Measurements from ENCODE around the gene SMIM41.

The SMIM41 gene

DNA sequence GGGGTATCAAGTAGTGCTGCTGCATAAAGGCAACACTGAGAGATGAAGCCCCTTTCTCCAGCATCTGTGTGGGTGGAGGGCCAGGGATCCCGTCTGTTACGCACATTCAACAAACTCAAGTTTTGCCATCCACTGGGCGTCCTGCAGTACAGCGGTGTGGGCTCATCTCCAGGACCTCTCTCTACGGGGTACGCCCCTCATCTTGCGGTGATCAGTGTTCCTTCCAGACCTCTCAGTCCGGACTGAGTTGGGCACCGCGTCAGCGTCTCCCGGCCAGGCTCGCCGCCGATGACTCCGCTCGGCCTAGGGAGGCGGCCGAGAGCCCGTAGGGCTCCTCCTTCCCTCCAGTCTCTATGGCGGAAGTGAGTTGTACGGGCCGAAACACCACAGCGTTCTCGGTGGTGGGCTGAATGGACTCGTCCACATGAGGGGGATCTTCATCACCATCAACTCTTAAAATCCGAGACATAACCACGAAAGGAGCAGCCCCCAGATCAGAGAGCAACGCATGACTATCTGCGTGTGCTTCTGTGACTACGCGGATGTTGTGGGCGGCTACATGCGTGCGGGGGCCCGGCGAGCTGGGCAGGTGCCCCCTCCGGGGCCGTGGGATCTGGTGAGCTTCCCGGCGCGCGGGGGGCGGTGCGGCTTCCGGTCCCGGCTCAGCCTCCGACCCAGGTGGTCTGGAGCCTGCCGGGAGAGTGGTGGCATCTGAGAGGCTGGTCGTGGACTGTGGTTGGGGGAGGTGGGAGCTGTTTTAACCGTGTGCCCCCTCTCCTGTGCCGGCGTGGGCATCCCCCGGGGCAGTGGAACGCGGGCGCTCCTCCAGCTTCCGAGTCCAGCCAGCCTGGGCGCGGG, 9.9 kb upstream of the SMIM41 start, which contains the start of gene ATG101:
Gene ATG101 (plus strand): TSS at position 652 of the 858 bp plus-strand sequence. CDS start 3,673 bp downstream, outside the sequence.
- peak within 1 kb of the TSS; percentile 94 for H3K9ac ChIP-seq (ENCODE audit: low read depth, low read length)
- peak within 1 kb of the TSS; percentile 92 for H3K27ac ChIP-seq (ENCODE audit: low read depth, low read length)
- H3K4me3 ChIP-seq (ENCODE audit: low read length): peak within 1 kb of the TSS; percentile 78
- H3K27me3 ChIP-seq (ENCODE audit: insufficient read depth, low read length): no peaks in the 10 kb centered on the region; the same call in 1 of the 2 replicates
- H3K36me3 ChIP-seq (ENCODE audit: insufficient read depth, low read length): peaks cover 28% of the 10 kb centered on the region
- no peaks in the 10 kb centered on the region for H3K9me3 ChIP-seq (ENCODE audit: insufficient read depth, low read depth, low read length)
- 1% methylated on average over 60 of the region's 60 CpGs for WGBS
- H3K4me1 ChIP-seq (ENCODE audit: insufficient read depth, low read length): no peaks in the 10 kb centered on the region

DNA sequence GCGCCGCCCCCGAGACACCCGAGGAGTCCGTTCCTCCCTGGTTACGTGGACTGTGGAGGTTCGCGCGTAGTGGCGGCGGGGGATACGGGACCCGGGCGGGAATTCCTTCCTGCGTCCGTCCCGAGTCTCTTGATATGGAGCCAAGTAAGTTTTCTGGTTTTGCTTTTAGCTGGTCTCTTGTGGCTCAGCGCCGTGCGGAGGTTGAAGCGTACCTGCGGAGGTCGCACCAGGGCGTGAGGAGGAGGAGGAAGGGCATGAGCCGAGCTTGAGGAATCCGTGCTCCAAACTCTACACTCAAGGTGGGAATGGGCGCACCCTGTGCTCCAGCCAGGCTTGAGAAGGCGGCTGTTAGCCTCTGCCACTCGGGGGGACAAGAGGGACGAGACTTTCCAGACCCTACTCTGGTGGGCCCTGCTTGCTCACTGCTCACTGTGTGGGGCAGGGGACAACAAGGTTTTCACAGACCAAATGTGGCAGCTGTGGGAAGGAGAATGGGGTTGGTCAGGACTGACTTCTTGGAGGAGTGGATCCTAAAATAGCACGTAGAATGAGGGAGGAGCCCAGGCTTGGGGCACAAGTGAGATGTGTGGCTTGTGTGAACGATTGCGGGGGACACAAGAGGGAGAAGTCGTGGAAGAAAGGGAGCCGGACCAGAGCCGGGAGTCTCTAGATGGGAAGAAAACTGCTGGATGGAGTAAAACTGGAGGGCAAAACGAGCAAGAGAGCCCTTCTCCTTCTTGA, 9.1 kb upstream of the SMIM41 start:
- no peaks in the 10 kb centered on the region for H3K9me3 ChIP-seq (ENCODE audit: insufficient read depth, low read depth, low read length)
- no peaks in the 10 kb centered on the region for H3K4me1 ChIP-seq (ENCODE audit: insufficient read depth, low read length)
- peak overlapping the region; percentile 94 for H3K9ac ChIP-seq (ENCODE audit: low read depth, low read length)
- 7% methylated on average over 37 of the region's 37 CpGs for WGBS
- H3K4me3 ChIP-seq (ENCODE audit: low read length): peak overlapping the region; percentile 78
- no peaks in the 10 kb centered on the region; the same call in 1 of the 2 replicates for H3K27me3 ChIP-seq (ENCODE audit: insufficient read depth, low read length)
- H3K27ac ChIP-seq (ENCODE audit: low read depth, low read length): peak overlapping the region; percentile 92
- peaks cover 36% of the 10 kb centered on the region for H3K36me3 ChIP-seq (ENCODE audit: insufficient read depth, low read length)

DNA sequence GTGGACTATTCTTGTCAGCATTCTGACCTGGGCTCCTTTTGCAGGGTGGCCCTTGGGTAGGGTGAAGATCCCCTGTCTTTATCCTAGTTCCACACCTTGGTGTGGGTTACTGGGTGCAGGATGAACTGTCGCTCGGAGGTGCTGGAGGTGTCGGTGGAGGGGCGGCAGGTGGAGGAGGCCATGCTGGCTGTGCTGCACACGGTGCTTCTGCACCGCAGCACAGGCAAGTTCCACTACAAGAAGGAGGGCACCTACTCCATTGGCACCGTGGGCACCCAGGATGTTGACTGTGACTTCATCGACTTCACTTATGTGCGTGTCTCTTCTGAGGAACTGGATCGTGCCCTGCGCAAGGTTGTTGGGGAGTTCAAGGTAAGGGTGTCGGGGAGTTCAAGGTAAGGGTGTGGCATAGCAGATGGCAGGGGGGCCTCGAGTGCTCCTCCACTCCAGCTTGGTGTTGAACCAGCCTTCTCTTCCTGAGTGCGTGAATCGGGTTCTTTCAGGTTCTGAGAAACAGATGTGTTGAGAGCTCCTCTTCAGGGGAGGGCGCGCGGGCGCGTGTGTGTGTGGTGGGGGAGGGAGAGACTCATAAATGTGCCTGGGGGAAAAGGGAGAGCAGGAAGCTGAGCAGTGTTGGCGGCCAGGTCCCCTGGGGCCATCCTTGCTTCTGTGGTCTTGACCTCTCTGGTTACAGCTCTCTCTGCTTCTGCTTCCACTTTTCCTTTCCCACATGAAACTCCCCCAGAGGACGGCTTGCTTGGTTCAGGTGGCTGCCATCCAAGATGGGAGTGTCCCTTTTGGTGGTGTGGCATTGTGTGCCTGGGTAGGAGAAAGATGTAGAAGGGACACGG, 5.7 kb upstream of the SMIM41 start:
- H3K9me3 ChIP-seq (ENCODE audit: insufficient read depth, low read depth, low read length): no peaks in the 10 kb centered on the region
- WGBS: 95% methylated on average over 23 of the region's 23 CpGs

DNA sequence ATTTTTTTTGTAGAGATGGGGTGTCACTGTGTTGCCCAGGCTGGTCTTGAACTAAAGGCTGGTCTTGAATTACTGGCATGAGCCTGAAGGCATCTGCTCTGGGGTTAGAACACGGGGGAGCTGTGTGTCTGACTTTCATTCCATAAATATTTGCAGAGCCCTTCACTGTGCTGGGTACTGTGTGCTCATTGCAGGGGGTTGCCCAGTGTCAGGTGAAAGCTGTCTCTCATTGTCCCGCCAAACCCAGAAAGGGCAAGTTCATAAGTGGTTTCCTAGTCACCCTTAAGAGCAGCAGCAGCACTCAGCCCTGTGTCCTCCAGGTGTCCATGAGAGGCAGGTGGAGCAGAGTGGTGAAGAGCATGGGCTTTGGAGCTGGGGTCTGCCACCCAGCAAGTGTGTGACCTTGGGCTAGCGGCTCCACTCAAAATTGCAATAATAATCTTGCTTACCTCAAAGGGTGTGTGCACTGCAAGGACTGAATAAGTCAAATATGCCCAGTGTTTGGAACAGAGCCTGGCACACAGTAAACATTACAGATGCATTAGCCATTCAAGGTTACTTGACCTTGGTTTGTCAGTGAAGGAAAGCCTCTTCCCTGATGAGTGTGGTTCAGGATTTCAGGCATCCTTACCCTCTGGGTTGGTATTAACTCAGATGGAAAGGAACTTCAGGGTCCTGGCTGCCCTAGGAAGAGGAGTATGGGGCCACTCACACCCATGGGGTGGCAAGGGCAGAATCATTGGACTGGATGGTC, 4.4 kb upstream of the SMIM41 start:
- Histone ChIP-seq H3K27ac (ENCODE audit: low read depth, low read length) (no peak overlapping the region), H3K4me1 (ENCODE audit: insufficient read depth, low read length) (no peaks in the 10 kb centered on the region), H3K36me3 (ENCODE audit: insufficient read depth, low read length) (peaks cover 74% of the 10 kb centered on the region), H3K9ac (ENCODE audit: low read depth, low read length) (no peak overlapping the region), H3K27me3 (ENCODE audit: insufficient read depth, low read length) (no peaks in the 10 kb centered on the region), H3K9me3 (ENCODE audit: insufficient read depth, low read depth, low read length) (no peaks in the 10 kb centered on the region), H3K4me3 (ENCODE audit: low read length) (no peak overlapping the region)
- WGBS: 95% methylated on average over 3 of the region's 3 CpGs

More for the DNA sequence above, 5.7 kb upstream of the SMIM41 start:
- Histone ChIP-seq H3K9ac (ENCODE audit: low read depth, low read length) (no peak overlapping the region), H3K4me1 (ENCODE audit: insufficient read depth, low read length) (no peaks in the 10 kb centered on the region), H3K4me3 (ENCODE audit: low read length) (no peak overlapping the region), H3K36me3 (ENCODE audit: insufficient read depth, low read length) (peaks cover 69% of the 10 kb centered on the region), H3K27ac (ENCODE audit: low read depth, low read length) (no peak overlapping the region), H3K27me3 (ENCODE audit: insufficient read depth, low read length) (no peaks in the 10 kb centered on the region)

DNA sequence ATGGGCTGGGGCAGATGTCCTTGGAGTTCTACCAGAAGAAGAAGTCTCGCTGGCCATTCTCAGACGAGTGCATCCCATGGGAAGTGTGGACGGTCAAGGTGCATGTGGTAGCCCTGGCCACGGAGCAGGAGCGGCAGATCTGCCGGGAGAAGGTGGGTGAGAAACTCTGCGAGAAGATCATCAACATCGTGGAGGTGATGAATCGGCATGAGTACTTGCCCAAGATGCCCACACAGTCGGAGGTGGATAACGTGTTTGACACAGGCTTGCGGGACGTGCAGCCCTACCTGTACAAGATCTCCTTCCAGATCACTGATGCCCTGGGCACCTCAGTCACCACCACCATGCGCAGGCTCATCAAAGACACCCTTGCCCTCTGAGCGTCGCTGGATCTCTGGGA, 2.7 kb upstream of the SMIM41 start:
- 96% methylated on average over 16 of the region's 16 CpGs for WGBS
- H3K27ac ChIP-seq (ENCODE audit: low read depth, low read length): no peak overlapping the region
- H3K36me3 ChIP-seq (ENCODE audit: insufficient read depth, low read length): peaks cover 70% of the 10 kb centered on the region
- H3K4me3 ChIP-seq (ENCODE audit: low read length): no peak overlapping the region
- H3K27me3 ChIP-seq (ENCODE audit: insufficient read depth, low read length): no peaks in the 10 kb centered on the region
- H3K9ac ChIP-seq (ENCODE audit: low read depth, low read length): no peak overlapping the region
- H3K4me1 ChIP-seq (ENCODE audit: insufficient read depth, low read length): peaks cover 4% of the 10 kb centered on the region; the same call in 1 of the 2 replicates
- no peaks in the 10 kb centered on the region for H3K9me3 ChIP-seq (ENCODE audit: insufficient read depth, low read depth, low read length)

DNA sequence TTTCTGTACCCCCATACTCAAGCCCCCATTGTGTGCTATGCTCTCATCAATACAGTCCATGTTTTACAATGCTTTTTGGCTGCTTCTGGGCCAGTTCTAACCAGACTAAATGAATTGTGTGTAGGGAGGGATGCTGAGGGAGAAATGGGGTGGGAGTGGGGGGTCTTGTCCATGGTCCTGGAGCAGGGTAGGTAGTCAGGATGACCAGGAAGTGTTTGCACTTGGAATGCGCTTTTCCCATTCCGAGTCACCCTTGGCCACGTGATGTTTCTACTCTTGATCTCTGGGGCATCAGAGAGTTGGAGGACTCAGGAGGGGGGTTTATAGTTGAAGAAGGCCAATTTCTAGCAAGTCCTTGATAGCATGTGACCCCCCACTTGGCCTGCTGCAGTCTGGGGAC, 1.2 kb upstream of the SMIM41 start:
- Histone ChIP-seq H3K4me3 (ENCODE audit: low read length) (no peak overlapping the region), H3K27me3 (ENCODE audit: insufficient read depth, low read length) (no peaks in the 10 kb centered on the region), H3K36me3 (ENCODE audit: insufficient read depth, low read length) (peaks cover 57% of the 10 kb centered on the region), H3K4me1 (ENCODE audit: insufficient read depth, low read length) (peaks cover 10% of the 10 kb centered on the region), H3K9me3 (ENCODE audit: insufficient read depth, low read depth, low read length) (no peaks in the 10 kb centered on the region), H3K9ac (ENCODE audit: low read depth, low read length) (no peak overlapping the region), H3K27ac (ENCODE audit: low read depth, low read length) (no peak overlapping the region)
- WGBS: 93% methylated on average over 3 of the region's 3 CpGs

DNA sequence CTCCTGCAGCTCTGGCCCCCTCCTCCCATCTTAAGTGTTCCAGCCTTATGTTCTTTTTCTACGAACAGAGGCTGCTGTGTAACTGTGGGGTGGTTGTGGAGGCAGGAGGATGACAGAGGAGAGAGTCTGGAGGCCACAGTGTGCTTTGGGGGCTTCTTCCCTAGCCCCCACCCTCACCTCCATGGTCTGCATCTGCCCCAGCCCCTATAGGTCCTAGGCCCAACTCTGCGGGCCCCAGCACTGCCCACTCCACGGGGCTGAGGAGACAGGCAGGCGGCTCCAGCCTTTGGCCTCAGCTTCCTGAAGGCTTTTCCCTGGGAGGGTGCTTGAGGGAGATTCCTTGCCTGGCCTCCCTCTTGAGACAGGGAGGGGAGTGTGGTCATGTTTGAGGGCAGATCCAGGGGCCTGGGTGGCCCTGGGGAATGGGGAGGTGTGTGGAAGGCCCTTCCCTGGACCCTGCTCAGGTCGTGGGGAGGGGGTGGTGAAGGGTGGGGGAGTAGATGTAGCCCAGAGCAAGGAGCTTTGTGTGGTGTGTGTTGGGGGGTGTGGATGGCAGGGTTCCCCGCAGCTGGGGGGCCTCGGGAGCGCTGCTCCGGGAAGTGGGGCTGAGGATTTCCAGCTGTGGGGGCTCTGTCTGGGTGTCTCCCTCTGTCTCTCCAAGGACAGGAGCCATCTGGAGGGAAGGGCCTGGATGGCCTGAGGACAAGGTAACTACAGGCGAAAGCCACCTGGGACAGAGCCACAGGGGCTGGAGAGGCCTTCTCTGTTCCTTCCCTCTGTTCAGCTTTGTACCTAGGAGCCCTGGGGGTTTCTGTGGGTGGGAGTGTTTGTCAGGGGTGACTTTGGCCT, 1.1 kb downstream of the SMIM41 start:
- Histone ChIP-seq H3K36me3 (ENCODE audit: insufficient read depth, low read length) (peaks cover 35% of the 10 kb centered on the region), H3K27me3 (ENCODE audit: insufficient read depth, low read length) (no peaks in the 10 kb centered on the region), H3K4me3 (ENCODE audit: low read length) (no peak overlapping the region), H3K4me1 (ENCODE audit: insufficient read depth, low read length) (peaks cover 10% of the 10 kb centered on the region), H3K27ac (ENCODE audit: low read depth, low read length) (no peak overlapping the region), H3K9ac (ENCODE audit: low read depth, low read length) (no peak overlapping the region), H3K9me3 (ENCODE audit: insufficient read depth, low read depth, low read length) (no peaks in the 10 kb centered on the region)
- 89% methylated on average over 9 of the region's 10 CpGs for WGBS

DNA sequence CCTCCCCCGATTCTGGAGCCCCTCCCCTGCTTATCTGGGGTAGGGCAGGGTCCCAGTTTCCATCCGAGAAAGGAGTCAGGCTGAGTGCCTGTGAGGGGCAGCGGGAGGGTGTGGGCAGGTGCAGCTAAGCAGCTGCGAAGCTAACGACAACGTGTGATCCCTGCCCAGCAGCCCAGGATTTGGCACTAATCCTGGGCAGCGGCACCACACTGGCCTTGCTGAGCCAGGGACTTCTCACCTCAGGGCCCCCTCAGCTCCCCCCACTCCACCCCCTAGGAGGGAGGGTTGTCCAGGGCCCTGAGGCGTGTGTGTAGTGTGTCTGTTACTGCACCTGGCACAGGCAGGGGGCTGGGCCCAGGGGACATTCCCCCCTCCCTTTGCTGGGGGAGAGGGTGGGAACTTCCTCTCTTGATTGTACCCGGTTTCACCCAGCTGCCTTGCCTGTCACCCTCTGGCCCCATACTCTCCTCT, 1.8 kb downstream of the SMIM41 start:
- no peak overlapping the region for H3K4me3 ChIP-seq (ENCODE audit: low read length)
- H3K9ac ChIP-seq (ENCODE audit: low read depth, low read length): no peak overlapping the region
- 54% methylated on average over 8 of the region's 9 CpGs for WGBS
- H3K27ac ChIP-seq (ENCODE audit: low read depth, low read length): no peak overlapping the region
- peaks cover 28% of the 10 kb centered on the region for H3K36me3 ChIP-seq (ENCODE audit: insufficient read depth, low read length)
- H3K27me3 ChIP-seq (ENCODE audit: insufficient read depth, low read length): no peaks in the 10 kb centered on the region
- no peaks in the 10 kb centered on the region for H3K9me3 ChIP-seq (ENCODE audit: insufficient read depth, low read depth, low read length)
- peaks cover 10% of the 10 kb centered on the region for H3K4me1 ChIP-seq (ENCODE audit: insufficient read depth, low read length)

DNA sequence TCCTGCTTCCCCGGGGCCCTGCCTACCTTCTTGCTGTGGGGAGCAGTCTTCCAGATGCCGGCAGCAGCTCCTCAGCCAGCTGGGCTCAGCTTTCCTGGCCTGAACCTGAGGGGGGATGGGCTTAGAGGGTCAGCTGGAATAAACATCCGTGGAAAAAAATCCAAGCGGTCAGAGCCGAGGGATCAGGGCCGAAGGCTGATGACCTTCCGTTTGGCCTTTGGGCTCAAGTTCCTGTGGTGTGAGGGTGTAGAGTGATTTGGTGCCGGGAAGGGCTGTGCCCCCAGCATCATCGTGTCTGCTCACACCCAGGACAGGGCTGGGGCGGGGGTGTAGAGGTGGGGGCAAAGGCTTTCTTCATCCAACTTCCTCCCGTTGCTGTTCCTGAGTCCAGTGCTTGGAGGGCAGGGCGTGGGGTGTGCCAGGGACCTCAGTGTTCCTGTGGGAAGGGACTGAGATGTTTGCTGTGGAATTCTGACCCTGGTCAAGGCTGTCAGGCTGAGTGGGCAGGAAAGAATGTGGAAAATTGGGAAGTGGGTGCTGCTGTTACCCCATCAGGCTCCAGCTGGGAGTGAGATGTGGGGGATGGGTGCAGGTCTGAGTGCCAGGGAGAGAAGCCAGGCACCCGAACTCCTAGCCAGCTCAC, 2.6 kb downstream of the SMIM41 start:
- 57% methylated on average over 13 of the region's 13 CpGs for WGBS
- Histone ChIP-seq H3K27ac (ENCODE audit: low read depth, low read length) (no peak overlapping the region), H3K36me3 (ENCODE audit: insufficient read depth, low read length) (peaks cover 20% of the 10 kb centered on the region), H3K27me3 (ENCODE audit: insufficient read depth, low read length) (no peaks in the 10 kb centered on the region), H3K4me3 (ENCODE audit: low read length) (no peak overlapping the region), H3K9ac (ENCODE audit: low read depth, low read length) (no peak overlapping the region), H3K9me3 (ENCODE audit: insufficient read depth, low read depth, low read length) (no peaks in the 10 kb centered on the region), H3K4me1 (ENCODE audit: insufficient read depth, low read length) (peaks cover 10% of the 10 kb centered on the region)

Measured in HUES64 (cell line).